Mucosa of descending colon (tissue), 3 donors: ENCODE measurements around the gene TTC39B. TPM values are rescaled to one million over a fixed set of nuclear protein-coding genes. Genes with fewer than 3 reads are reported as not detected.

Source experiments
- ATAC-seq: fragments of 200-7000 bp; cut with Tn5 transposase; one replicate; pipeline ENCODE4 v1.9.1; 2020; ENCODE audit warnings: mild to moderate bottlenecking, moderate library complexity
- DNase-seq, 3 donors: peaks; one replicate each; pipeline ENCODE4 v3.0.0-alpha.2; 2020
- H3K36me3 ChIP-seq: fragments of 200-600 bp; one replicate; pipeline ENCODE4 v1.8.0; 2021; ENCODE audit warnings: low read depth, mild to moderate bottlenecking
- H3K4me1 ChIP-seq: fragments of 200-600 bp; one replicate; pipeline ENCODE4 v1.8.0; 2021; ENCODE audit warnings: low read depth, mild to moderate bottlenecking
- H3K4me3 ChIP-seq: fragments of 200-600 bp; one replicate; pipeline ENCODE4 v1.8.0; 2021; ENCODE audit warnings: mild to moderate bottlenecking
- H3K9me3 ChIP-seq: fragments of 200-600 bp; one replicate; pipeline ENCODE4 v1.8.0; 2021; ENCODE audit warnings: mild to moderate bottlenecking
- CTCF ChIP-seq: fragments of 200-600 bp; IDR thresholded peaks from one replicate; pipeline ENCODE4 v1.8.0; 2022; ENCODE audit warnings: antibody characterized with exemption, mild to moderate bottlenecking
- intact Hi-C, 2 donors: fragments of 100-400 bp; cut with DNase I in 1 of 2; cut with micrococcal nuclease in 1 of 2; formaldehyde crosslinking; loops; one replicate each; pipeline versions ENCODE4 v1.11.0 to v1.11.1; 2022; cut with DNase I, micrococcal nuclease
- total RNA-seq, 3 donors: library from RNA; stranded (reverse); fragmentation: NEBNext Ultra II Directional in 2 of 3; extraction: Animal tissue kit (Norgen Biotek cat#: 25700) in 2 of 3; gene quantifications; one replicate each; pipeline versions ENCODE4 v1.2.1 to v1.2.4, GENCODE V29; 2021 to 2023
- donor health status: DM: no; HTN: no; CAD: no; lungs with moderate emphysema.
- donor health status: DM: no; HTN: no; CAD: no.
- donor health status: DM: no; HTN: yes; CAD: no.

Gene TTC39B
- total RNA-seq, 3 donors from 2014 or later, result 36.9 to 48.0 (median 43.8) TPM

- TF ChIP-seq CTCF, result no peak
- Histone ChIP-seq H3K36me3 (no peaks in the 10 kb centered on the region), H3K4me3 (no peak overlapping the region), H3K4me1 (no peaks in the 10 kb centered on the region), H3K9me3 (no peaks in the 10 kb centered on the region)
- intact Hi-C loops, result no loop called here
- no peak for ATAC-seq
- DNase-seq, result no peak
Measured at GRCh38 chr9:15139469-15139868, 167.5 kb downstream of the TTC39B start.

DNA sequence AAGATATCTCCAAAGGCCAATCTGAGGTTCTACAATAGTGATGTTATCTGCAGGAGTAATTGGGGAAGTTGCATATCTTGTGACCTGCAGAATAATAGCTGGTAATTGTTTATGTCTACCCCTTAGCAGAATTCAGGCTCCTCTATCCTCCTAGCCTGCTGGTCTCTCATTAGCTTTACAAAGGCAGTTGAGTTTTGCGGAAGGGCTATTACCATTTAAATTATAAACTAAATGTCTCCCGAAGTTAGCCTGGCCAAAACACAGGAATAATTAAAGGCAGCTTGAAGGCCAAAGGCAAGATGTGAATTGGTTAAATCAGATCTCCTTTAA, 168.7 kb downstream of the TTC39B start:
- Histone ChIP-seq H3K36me3 (no peaks in the 10 kb centered on the region), H3K4me1 (no peaks in the 10 kb centered on the region), H3K9me3 (no peaks in the 10 kb centered on the region), H3K4me3 (no peak overlapping the region)
- DNase-seq (no peak), ATAC-seq (no peak)
- no peak for TF ChIP-seq CTCF
- intact Hi-C loops, result no loop called here

- ATAC-seq (no peak), DNase-seq (no peak)
- no peak for TF ChIP-seq CTCF
- H3K4me1 ChIP-seq, result no peaks in the 10 kb centered on the region
- intact Hi-C loops, result no loop called here
- H3K36me3 ChIP-seq, result no peaks in the 10 kb centered on the region
- no peak overlapping the region for H3K4me3 ChIP-seq
- H3K9me3 ChIP-seq, result no peaks in the 10 kb centered on the region
Measured at GRCh38 chr9:15137658-15138356, 169.2 kb downstream of the TTC39B start.

GRCh38 chr9:15137089-15137488, 169.9 kb downstream of the TTC39B start:
- intact Hi-C loops, result no loop called here
- Histone ChIP-seq H3K4me1 (no peaks in the 10 kb centered on the region), H3K36me3 (no peaks in the 10 kb centered on the region), H3K9me3 (no peaks in the 10 kb centered on the region), H3K4me3 (no peak overlapping the region)
- no peak for ATAC-seq
- no peak for DNase-seq
- TF ChIP-seq CTCF, result no peak

DNA sequence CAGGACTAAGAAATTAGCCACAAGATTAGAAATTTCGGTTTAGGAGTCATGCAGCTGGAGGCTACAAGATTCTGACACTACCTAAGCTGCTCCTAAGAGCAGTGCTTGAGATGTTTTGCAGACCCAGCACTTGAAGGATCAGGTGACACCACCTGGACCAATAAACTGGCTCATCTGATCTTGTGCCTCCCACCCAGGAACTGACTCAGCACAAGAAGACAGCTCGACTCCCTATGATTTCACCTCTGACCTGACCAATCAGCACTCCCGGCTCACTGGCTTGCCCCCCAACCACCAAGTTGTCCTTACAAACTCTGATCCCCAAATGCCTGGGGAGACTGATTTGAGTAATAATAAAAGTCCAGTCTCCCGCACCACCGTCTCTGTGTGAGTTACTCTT, 170.4 kb downstream of the TTC39B start:
- DNase-seq, result no peak
- no peak for ATAC-seq
- intact Hi-C loops, result no loop called here

More for the DNA sequence above, 170.4 kb downstream of the TTC39B start:
- Histone ChIP-seq H3K36me3 (no peaks in the 10 kb centered on the region), H3K9me3 (no peaks in the 10 kb centered on the region), H3K4me1 (no peaks in the 10 kb centered on the region), H3K4me3 (no peak overlapping the region)
- no peak for TF ChIP-seq CTCF
